Pericardium fibroblast (primary cell): ENCODE measurements around the gene SERPINA12. TPM values are rescaled to one million over a fixed set of nuclear protein-coding genes. Genes with fewer than 3 reads are reported as not detected.

Experiments
- total RNA-seq: library from RNA; depleted of rRNA; stranded (reverse); fragments of >200 nt; gene quantifications from 2 replicates; pipeline ENCODE4 v1.2.3, GENCODE V29; 2015

The SERPINA12 gene
- total RNA-seq = not detected in 2 replicates

DNA sequence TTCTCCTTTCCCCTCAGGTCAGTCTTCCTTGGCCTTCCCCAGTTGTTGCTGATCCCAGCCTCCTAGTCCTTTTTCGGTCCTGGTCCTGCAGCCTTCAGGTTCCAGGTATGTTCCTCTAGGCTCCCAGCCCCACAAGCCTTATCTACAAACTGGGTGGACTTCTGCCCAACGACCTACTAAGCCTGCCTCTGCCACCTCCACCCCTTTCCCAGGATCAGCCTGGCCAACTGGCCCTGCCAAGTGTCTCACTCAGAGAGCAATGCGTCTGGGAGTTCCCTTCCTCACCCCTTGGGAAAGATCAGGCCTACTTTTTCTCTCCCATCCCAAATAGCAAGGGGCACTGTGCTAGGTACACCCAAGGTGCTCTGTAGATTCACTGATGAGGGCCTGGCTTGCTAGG, at the start of gene SERPINA12:
Gene SERPINA12 (minus strand): TSS at position 114 of the 400 bp plus-strand sequence. CDS start 11,072 bp downstream, outside the sequence.

GRCh38 chr14:94476023-94476422, 33.2 kb downstream of the SERPINA12 start, which contains the start of gene SERPINA9:
Gene SERPINA9, minus strand, starts transcription at chr14:94476197. Its CDS starts 6,357 bp downstream, at chr14:94469840.

Other genes with a start within 250 kb of the SERPINA12 start
- gene SERPINA10, start 216.2 kb downstream of the SERPINA12 start, total RNA-seq = not detected in 2 replicates
- gene SERPINA6, start 186.1 kb downstream of the SERPINA12 start, total RNA-seq = not detected in 2 replicates
- not detected in 2 replicates for gene SERPINA2, start 142.8 kb downstream of the SERPINA12 start, total RNA-seq
- gene SERPINA1, start 120.9 kb downstream of the SERPINA12 start, total RNA-seq = 0.47 TPM in 1 of 2 replicates, not detected in the other
- gene SERPINA11, start 56.7 kb downstream of the SERPINA12 start, total RNA-seq = not detected in 2 replicates
- not detected in 2 replicates for gene SERPINA9, start 33.3 kb downstream of the SERPINA12 start, total RNA-seq
- gene SERPINA4, start 52.0 kb upstream of the SERPINA12 start, total RNA-seq = not detected in 2 replicates
- 0.47 TPM in 1 of 2 replicates, not detected in the other for gene SERPINA5, start 72.0 kb upstream of the SERPINA12 start, total RNA-seq
- 63.4 and 80.7 TPM in 2 replicates for gene SERPINA3, start 102.9 kb upstream of the SERPINA12 start, total RNA-seq